Measurements from ENCODE around the gene HMOX2. TPM values are rescaled to one million over a fixed set of nuclear protein-coding genes. Genes with fewer than 3 reads are reported as not detected.

Gene HMOX2
- total RNA-seq, 1 experiment from 2014 or later = 55.1 TPM

GRCh38 chr16:4491898-4492297, 15.7 kb downstream of the HMOX2 start:
- Histone ChIP-seq H3K4me1 (ENCODE audit: control insufficient read depth in 1 of 2, insufficient read depth in 2 of 2, low read length in 2 of 2) (peaks cover 55 to 70% of the 10 kb centered on the region in 2 experiments), H3K9me2 (ENCODE audit: insufficient read depth) (no peaks in the 10 kb centered on the region), H3K4me3 (replicated peaks in 1 of 2; ENCODE audit: low read depth in 1 of 2, low read length in 2 of 2) (no peak overlapping the region), H3K36me3 (ENCODE audit: control insufficient read depth in 1 of 2, insufficient read depth in 2 of 2, low read length in 2 of 2) (peaks cover 0 to under 1% of the 10 kb centered on the region in 2 experiments; a peak in 3 of 4 replicates), H2AFZ (ENCODE audit: low read depth, low read length, poor library complexity, severe bottlenecking) (no peak overlapping the region), H3K27ac (ENCODE audit: low read depth, low read length) (no peak overlapping the region), H3K27me3 (ENCODE audit: insufficient read depth, low read length) (no peaks in the 10 kb centered on the region), H4K20me1 (ENCODE audit: insufficient read depth) (no peaks in the 10 kb centered on the region; the same call in 1 of the 2 replicates), H3K4me2 (ENCODE audit: low read length) (no peak overlapping the region), H3K79me2 (ENCODE audit: insufficient read depth, low read length) (peaks cover 77% of the 10 kb centered on the region), H3K9me3 (ENCODE audit: control insufficient read depth in 1 of 2, insufficient read depth in 1 of 2, low read depth in 1 of 2, low read length in 2 of 2) (no peaks in the 10 kb centered on the region), H3K9ac (ENCODE audit: low read length) (no peak overlapping the region)
- TF ChIP-seq CEBPB (IDR thresholded peaks at IDR 0.05; ENCODE audit: low read depth) = no peak
- TF ChIP-seq TCF7L2 (IDR thresholded peaks at IDR 0.05; ENCODE audit: borderline replicate concordance, extremely low read depth, insufficient read depth, insufficient read length) = no peak
- no peak for TF ChIP-seq EZH2phosphoT487 (IDR thresholded peaks at IDR 0.05; ENCODE audit: borderline replicate concordance)
- no peak for TF ChIP-seq ZFX (IDR thresholded peaks at IDR 0.05)
- TF ChIP-seq EZH2 (IDR thresholded peaks at IDR 0.05) = no peak
- TF ChIP-seq MAX (IDR thresholded peaks at IDR 0.05) = no peak
- DNase-seq (ENCODE audit: low read depth, low spot score) (no peak), ATAC-seq (no peak)
- intact Hi-C loops (cut with micrococcal nuclease) = no loop called here
- POLR2A ChIA-PET = interaction anchor here (1.1 kb wide), 1 partner anchor 16 kb away, joined by 3 read pairs; the partner anchor contains the start of gene HMOX2
- RAD21 ChIA-PET (ENCODE audit: low non-redundant PET in 1 of 2, low total read pairs in 2 of 2, uncharacterized antibody in 2 of 2, unreplicated experiment in 2 of 2) = no interaction called here
- CTCF ChIA-PET = no interaction called here
- no TSS peak for BruUV-seq (replicated peaks)

- H3K4me3 ChIP-seq (replicated peaks in 1 of 2; ENCODE audit: low read depth in 1 of 2, low read length in 2 of 2) = peak overlapping the region in 1 of 2 experiments; percentile 30; a peak in 2 of 4 replicates
- no TSS peak for BruUV-seq (replicated peaks)
- no peaks in the 10 kb centered on the region for H3K27me3 ChIP-seq (ENCODE audit: insufficient read depth, low read length)
- H3K9ac ChIP-seq (ENCODE audit: low read length) = peak overlapping the region; percentile 51
- H3K27ac ChIP-seq (ENCODE audit: low read depth, low read length) = peak overlapping the region; percentile 79
- ATAC-seq (peak; percentile 83), DNase-seq (ENCODE audit: low read depth, low spot score) (peak; percentile 81)
- TF ChIP-seq CBX3 (IDR thresholded peaks at IDR 0.05; ENCODE audit: low read depth) (peak; percentile 65; the same call in 1 of the 2 replicates), SRF (IDR thresholded peaks at IDR 0.05; ENCODE audit: low read depth) (no peak), SP1 (IDR thresholded peaks at IDR 0.05; ENCODE audit: low read depth) (peak; percentile 69; the same call in 1 of the 2 replicates), JUND (IDR thresholded peaks at IDR 0.05) (peak; percentile 76), FOSL1 (IDR thresholded peaks at IDR 0.05; ENCODE audit: low read depth) (peak; percentile 77), MAX (IDR thresholded peaks at IDR 0.05) (peak; percentile 57)
- peaks cover 57 to 81% of the 10 kb centered on the region in 2 experiments for H3K4me1 ChIP-seq (ENCODE audit: control insufficient read depth in 1 of 2, insufficient read depth in 2 of 2, low read length in 2 of 2)
- H2AFZ ChIP-seq (ENCODE audit: low read depth, low read length, poor library complexity, severe bottlenecking) = no peak overlapping the region
- ChIA-PET POLR2A (interaction anchor here (0.9 to 4.2 kb wide), 2 partner anchors 19 to 81 kb away, joined by 3 to 26 read pairs; partner anchors contain the start of genes HMOX2 and NMRAL1), RAD21 (ENCODE audit: low non-redundant PET in 1 of 2, low total read pairs in 2 of 2, uncharacterized antibody in 2 of 2, unreplicated experiment in 2 of 2) (no interaction called here), CTCF (interaction anchor here (1.2 kb wide), 1 partner anchor 241 kb away, joined by 3 read pairs; no protein-coding TSS in a partner anchor)
- H3K9me3 ChIP-seq (ENCODE audit: control insufficient read depth in 1 of 2, insufficient read depth in 1 of 2, low read depth in 1 of 2, low read length in 2 of 2) = no peaks in the 10 kb centered on the region
- H4K20me1 ChIP-seq (ENCODE audit: insufficient read depth) = peaks cover 3% of the 10 kb centered on the region; the same call in 1 of the 2 replicates
- peaks cover 91% of the 10 kb centered on the region for H3K79me2 ChIP-seq (ENCODE audit: insufficient read depth, low read length)
- intact Hi-C loops (cut with micrococcal nuclease) = no loop called here
- H3K9me2 ChIP-seq (ENCODE audit: insufficient read depth) = no peaks in the 10 kb centered on the region
- peak overlapping the region; percentile 69 for H3K4me2 ChIP-seq (ENCODE audit: low read length)
- H3K36me3 ChIP-seq (ENCODE audit: control insufficient read depth in 1 of 2, insufficient read depth in 2 of 2, low read length in 2 of 2) = peaks cover 0 to 6% of the 10 kb centered on the region in 2 experiments; a peak in 3 of 4 replicates
These were observed 18.7 kb downstream of the HMOX2 start for GRCh38 chr16:4494746-4495490.

Measured in HCT116 (cell line).